B cell (primary cell): ENCODE results near the gene TBC1D22A.

ENCODE experiments used
- EZH2 ChIP-seq: IDR thresholded peaks from 2 replicates; pipeline ENCODE4 v1.6.1; 2012; ENCODE audit warnings: borderline replicate concordance, low read depth, mild to moderate bottlenecking, moderate library complexity, low read length; ENCODE audit not compliant: insufficient read depth, poor library complexity, severe bottlenecking
- TF ChIP-seq, protein P1 (sequence below): fragments of 200-600 bp; IDR thresholded peaks from one replicate; pipeline ENCODE4 v1.8.0; 2022; ENCODE audit warnings: antibody characterized with exemption, mild to moderate bottlenecking

- TF ChIP-seq, protein P1, sequence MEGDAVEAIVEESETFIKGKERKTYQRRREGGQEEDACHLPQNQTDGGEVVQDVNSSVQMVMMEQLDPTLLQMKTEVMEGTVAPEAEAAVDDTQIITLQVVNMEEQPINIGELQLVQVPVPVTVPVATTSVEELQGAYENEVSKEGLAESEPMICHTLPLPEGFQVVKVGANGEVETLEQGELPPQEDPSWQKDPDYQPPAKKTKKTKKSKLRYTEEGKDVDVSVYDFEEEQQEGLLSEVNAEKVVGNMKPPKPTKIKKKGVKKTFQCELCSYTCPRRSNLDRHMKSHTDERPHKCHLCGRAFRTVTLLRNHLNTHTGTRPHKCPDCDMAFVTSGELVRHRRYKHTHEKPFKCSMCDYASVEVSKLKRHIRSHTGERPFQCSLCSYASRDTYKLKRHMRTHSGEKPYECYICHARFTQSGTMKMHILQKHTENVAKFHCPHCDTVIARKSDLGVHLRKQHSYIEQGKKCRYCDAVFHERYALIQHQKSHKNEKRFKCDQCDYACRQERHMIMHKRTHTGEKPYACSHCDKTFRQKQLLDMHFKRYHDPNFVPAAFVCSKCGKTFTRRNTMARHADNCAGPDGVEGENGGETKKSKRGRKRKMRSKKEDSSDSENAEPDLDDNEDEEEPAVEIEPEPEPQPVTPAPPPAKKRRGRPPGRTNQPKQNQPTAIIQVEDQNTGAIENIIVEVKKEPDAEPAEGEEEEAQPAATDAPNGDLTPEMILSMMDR: no peak
- no peak for TF ChIP-seq EZH2
Observed at GRCh38 chr22:46997311-46997970, 235.0 kb downstream of the TBC1D22A start.
